GM11168 (cell line): Measurements from ENCODE around the gene TSGA10.

ENCODE experiments used
- in situ Hi-C: fragments of 300-500 bp; cut with MboI; formaldehyde crosslinking; loops from one replicate; pipeline ENCODE4 v1.12.0; 2022; ENCODE audit warnings: low sequenced_read_pairs; ENCODE audit not compliant: unreplicated experiment

The TSGA10 gene, protein sequence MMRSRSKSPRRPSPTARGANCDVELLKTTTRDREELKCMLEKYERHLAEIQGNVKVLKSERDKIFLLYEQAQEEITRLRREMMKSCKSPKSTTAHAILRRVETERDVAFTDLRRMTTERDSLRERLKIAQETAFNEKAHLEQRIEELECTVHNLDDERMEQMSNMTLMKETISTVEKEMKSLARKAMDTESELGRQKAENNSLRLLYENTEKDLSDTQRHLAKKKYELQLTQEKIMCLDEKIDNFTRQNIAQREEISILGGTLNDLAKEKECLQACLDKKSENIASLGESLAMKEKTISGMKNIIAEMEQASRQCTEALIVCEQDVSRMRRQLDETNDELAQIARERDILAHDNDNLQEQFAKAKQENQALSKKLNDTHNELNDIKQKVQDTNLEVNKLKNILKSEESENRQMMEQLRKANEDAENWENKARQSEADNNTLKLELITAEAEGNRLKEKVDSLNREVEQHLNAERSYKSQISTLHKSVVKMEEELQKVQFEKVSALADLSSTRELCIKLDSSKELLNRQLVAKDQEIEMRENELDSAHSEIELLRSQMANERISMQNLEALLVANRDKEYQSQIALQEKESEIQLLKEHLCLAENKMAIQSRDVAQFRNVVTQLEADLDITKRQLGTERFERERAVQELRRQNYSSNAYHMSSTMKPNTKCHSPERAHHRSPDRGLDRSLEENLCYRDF

DNA sequence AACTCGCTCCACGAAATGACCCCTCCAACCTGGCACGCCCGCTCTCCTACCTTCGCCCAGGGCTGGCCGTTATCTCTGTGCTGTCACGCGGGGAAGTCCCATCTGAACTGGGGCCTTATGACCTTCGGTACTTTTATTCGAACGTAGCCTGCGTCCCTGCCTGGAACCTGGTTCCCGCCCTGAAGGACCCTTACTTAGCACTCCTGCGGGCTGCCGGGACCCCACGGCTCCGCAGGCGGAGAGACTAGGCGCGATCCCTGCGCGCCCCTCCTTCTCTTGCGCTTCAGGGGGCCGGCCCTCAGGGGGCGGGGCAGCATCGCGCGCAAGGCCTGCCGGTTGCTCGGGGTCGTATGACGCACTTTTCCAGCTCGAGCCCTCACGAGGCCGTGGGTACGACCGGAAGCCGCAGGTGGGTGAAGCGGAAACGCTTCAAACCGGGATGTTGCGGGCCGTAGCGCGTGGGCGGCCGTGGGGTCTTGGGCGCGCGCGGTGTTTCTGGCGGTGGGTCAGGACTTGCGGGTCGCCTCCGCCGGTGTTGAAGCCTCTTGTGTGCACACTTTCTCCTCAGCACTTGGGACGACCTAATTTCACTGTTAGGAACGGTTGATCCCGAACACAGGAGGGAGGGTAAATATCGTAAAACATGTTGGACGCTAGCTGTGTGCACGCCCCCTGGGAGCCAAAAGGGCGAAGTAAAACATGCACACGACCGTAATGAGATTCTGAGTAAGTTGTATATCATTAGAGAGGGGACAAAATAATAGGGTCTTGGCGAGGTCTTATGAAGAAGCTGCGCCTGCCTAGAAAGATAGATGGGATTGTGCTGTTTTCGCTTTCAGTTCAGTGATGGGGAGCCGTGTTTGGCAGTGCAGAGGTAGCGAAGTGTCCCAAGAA is at the start of gene TSGA10, which contains the start of gene LIPT1:
Gene TSGA10 (minus strand): TSS at position 300 of the 894 bp plus-strand sequence. CDS start 45,503 bp downstream, outside the sequence.
Gene LIPT1 (plus strand): TSS at position 325 of the 894 bp plus-strand sequence. CDS start 6,991 bp downstream, outside the sequence.
- in situ Hi-C loops, result no loop called here

DNA sequence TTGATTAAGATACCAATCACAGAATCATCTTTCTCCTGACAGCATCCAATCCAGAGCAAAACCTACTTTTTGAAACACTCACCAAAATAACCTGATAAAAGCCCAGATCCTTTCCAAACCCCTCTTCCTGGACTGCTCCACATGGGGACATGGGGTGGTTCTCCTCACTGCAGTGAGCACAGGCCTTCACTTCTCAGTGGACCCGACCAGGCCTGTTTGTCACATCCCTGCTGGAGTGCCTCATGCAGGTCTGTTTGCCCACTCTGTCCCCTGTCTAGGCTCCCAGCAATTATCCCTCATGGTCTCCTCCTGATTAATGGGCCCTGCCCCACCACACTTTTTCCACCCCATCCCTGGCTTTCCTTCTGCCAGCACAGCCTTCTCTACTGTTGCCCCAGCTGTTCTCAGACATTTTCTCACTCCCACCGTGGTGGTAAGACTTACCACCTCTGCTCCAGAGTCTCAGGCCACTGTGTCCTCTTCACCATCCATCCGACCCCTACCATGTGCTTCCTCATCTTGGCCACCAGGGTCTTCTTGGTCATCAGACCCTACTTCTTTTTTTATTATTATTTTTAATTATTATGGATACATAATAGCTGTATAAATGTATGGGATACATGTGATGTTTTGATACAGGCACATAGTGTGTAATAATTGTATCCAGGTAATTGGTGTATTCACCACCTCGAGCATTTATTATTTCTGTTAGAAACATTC is 47.4 kb upstream of the TSGA10 start:
- in situ Hi-C loops, result no loop called here

DNA sequence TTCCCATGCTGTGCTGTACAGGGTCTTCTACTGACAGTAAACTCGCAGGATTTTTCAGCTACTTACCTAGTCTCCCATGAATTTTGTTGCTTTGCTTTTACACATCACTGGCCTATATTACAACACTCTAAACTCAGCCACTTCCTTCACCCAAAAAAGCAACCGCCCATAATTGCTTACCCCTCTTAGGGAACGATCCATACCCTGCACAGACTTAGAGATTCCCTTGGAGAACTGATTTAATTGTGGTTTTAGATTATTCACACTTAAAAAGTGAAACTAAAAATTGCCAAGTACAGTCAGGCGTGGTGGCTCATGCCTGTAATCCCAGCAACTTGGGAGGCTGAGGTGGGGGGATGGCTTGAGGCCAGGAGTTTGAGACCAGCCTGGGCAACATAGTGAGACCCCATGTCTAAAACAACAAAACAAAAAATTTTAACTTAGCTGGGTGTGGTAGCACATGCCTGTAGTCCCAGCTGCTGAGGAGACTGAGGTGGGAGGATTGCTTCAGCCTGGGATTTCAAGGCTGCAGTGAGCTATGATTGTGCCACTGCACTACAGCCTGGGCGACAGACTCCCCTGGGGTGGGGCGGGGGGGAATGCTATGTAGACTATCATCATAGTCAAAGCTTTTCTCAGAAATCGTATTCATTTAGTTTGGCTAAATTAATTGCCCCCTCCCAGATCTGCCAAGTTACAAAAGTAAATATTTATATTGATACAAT is 45.5 kb upstream of the TSGA10 start:
- in situ Hi-C loops, result no loop called here

DNA sequence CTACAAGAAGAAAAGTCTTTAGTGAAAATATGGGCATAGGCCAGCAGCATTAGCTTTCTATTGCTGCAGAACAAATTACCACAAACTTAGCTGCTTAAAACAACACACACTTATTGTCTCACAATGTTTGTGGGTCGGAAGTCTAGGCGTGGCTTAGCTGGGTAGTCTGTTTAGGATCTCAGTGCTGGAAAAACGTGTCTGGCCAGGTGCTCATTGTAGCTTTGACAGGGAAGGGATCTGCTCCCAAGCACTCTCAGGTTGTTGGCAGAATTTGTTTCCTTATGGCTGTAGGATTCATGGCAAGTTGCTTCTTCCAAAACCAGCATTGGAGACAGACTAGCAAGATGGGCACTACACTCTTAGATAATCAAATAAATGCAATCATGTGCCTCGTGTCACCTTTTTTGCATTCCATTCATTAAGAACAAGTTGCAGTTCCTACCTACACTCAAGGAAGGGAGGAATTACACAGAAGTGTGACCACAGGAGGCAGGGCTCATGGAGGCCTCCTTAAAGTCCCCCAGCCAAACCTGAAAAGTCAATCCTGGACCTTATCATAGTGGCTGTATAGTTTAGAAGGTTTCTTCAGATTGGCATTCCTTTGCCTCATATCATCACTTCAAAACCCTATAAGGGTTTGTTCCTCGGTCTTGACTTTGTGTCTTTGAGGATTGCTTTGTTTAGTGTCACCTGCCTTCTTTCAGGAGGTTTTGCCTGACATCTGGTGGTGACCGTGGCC is 43.5 kb upstream of the TSGA10 start:
- in situ Hi-C loops, result loop anchor here (25.0 kb wide), 1 partner anchor 289 kb away; the partner anchor contains the start of gene REV1

DNA sequence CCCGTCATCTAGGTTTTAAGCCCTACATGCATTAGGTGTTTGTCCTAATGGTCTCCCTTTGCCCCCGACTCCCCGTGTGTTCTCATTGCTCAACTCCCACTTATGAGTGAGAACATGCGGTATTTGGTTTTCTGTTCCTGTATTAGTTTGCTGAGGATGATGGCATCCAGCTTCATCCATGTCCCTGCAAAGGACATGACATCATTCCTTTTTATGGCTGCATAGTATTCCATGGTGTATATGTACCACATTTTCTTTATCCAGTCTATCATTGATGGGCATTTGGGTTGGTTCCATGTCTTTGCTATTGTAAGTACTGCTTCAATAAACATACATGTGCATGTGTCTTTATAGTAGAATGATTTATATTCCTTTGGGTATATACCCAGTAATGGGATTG is 37.6 kb upstream of the TSGA10 start:
- in situ Hi-C loops, result loop anchor here (25.0 kb wide), 1 partner anchor 295 kb away; the partner anchor contains the start of gene REV1

DNA sequence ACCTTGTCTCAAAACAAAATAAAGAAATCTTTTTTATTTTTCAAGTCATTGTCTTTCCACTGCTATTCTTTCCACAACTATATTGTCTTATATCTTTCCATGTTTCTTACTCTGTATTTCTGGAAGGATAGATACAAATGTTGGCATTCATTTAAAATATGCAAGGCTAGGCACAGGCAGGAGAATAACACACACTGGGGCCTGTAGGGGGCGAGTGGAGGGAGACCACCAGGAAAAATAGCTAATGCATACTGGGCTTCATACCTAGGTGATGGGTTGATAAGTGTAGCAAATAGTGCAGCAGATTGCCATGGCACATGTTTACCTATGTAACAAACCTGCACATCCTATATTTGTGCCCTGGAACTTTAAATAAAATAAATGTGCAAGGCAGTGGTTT is 35.8 kb upstream of the TSGA10 start:
- in situ Hi-C loops, result loop anchor here (25.0 kb wide), 1 partner anchor 297 kb away; the partner anchor contains the start of gene REV1

DNA sequence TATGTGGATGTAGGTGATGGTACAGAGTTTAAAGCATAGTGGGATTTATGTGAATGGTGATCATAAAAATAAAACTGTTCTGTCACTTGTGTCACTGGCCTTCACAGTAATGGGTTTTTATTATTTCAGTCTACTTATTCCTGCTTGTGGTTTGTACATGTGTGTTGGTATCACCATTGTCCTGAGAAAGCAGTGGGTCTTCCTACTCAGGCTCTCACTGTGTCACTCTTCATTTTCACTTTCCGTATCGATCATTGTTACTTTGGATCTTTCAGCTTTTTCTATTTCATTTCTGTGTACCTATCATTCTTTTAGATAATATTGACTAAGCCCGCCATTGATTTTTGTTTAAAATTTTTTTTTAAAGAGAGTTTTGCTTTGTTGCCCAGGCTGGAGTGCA is 33.6 kb upstream of the TSGA10 start:
- in situ Hi-C loops, result loop anchor here (25.0 kb wide), 1 partner anchor 299 kb away; the partner anchor contains the start of gene REV1

DNA sequence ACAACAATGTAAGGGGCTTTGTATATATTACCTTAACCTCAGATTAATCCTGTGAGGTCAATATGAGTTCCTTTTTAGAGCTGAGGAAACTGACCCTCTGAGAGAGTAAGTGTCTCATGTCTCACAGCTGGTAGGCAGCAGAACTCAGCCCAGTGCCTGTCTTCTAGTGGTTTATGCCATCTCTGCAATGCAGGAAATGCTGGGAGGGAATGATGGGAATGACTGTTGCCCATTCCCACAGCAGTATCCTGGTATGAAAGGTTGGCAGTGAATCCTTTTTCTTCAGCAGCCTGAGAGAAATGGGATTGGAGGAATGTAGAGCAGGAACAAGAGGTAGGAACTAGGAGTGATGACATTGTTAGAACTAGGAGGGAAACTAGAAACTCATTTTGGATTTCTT is 32.3 kb upstream of the TSGA10 start:
- in situ Hi-C loops, result loop anchor here (25.0 kb wide), 1 partner anchor 300 kb away; the partner anchor contains the start of gene REV1

DNA sequence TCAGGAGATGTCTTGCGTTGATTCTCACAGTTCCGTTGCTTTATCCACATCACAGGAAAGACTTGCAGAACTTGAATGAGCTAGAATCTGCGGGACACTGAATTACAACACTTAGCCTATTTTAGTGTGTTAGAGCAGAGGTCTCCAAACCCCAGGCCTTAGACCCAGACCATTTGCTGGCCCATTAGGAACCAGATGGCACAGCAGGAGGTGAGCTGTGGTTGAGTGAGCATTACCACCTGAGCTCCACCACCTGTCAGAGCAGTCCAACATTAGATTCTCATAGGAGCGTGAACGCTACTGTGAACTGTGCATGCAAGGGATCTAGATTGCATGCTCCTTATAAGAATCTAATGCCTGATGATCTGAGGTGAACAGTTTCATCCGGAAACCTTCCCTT is 30.1 kb upstream of the TSGA10 start:
- in situ Hi-C loops, result loop anchor here (25.0 kb wide), 1 partner anchor 302 kb away; the partner anchor contains the start of gene REV1

DNA sequence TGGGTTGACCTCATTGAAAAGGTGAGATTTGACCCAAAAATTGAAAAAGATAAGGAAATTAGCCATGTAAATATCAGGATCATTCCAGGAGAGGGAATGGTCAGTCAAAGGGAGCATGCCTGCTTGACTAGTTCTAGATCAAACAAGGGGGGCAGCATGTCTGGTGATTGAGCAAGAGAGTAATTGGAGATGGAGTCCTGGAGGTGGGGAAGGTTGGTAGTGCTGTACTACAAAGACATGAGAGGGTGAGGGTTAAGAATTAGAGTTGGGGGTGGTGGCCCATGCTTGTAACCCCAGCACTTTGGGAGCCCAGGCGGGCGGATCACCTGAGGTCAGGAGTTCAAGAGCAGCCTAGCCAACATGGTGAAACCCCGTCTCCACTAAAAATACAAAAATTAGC is 28.3 kb upstream of the TSGA10 start:
- in situ Hi-C loops, result loop anchor here (25.0 kb wide), 1 partner anchor 304 kb away; the partner anchor contains the start of gene REV1

DNA sequence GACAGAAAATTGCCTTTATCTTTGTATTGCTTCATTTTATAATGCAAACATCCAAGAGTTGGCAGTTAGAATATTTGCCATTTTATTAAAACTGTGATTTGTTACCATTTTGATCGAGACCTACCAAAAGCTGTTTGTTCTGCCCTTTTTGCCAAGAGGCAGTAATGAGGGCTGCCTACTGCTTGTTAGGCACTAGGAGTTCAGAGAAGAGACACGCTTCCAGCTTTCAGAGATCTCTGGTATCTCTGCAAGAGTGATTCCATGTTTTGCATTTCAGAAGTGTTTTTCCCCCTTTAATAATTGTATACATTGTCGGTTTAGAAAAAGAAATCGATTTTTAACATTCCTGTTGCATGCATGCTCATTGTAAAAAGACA is 26.9 kb upstream of the TSGA10 start:
- in situ Hi-C loops, result loop anchor here (25.0 kb wide), 1 partner anchor 306 kb away; the partner anchor contains the start of gene REV1

DNA sequence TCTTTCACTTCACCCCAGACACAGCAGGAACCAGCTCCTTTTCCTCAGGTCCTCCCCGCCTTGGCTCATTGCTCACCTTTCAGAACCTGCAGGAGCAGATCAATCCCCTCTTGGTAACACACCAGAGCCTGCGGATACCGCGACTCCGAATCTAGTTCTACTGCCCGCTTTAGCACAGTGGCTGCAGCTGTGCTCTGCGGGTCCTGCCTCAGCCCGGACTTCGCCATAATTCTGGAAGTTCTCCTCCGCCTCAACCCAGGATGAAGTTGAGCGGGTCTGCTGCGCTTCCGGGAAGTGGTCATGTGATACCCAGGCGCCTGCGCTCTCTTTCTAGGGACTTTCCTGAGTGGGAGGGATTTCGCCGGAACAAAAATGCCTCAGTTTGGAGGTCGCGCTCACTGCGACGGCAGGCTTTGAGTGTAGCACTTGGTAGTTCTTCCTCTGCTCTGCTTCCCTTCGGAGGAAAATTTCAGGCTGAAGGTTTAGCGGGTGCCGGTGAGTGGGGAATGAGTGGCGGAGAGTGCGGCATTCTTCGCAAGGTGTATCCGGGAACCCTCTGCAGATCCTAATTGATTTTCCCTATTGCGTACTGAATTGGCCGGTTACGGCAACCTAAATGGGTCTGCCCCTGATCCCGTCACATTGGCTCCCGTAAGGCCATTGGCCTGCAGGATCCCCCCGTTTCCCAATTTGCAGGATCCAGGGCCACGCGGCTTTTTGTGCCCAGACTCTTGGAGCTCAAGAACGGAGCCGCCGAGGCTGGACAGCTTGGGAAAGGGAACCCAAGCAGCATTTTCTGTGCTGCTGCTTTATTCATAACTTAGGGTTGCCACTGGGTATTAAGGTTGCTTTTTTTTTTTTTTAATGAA is 26.2 kb upstream of the TSGA10 start, which contains the start of the genes MITD1 and MRPL30:
Gene MITD1 (minus strand): TSS at position 304 of the 869 bp plus-strand sequence. CDS start 77 bp downstream, at position 227.
Gene MRPL30 (plus strand): TSS at position 430 of the 869 bp plus-strand sequence. CDS start 5,020 bp downstream, outside the sequence.
- in situ Hi-C loops, result loop anchor here (25.0 kb wide), 1 partner anchor 306 kb away; the partner anchor contains the start of gene REV1

DNA sequence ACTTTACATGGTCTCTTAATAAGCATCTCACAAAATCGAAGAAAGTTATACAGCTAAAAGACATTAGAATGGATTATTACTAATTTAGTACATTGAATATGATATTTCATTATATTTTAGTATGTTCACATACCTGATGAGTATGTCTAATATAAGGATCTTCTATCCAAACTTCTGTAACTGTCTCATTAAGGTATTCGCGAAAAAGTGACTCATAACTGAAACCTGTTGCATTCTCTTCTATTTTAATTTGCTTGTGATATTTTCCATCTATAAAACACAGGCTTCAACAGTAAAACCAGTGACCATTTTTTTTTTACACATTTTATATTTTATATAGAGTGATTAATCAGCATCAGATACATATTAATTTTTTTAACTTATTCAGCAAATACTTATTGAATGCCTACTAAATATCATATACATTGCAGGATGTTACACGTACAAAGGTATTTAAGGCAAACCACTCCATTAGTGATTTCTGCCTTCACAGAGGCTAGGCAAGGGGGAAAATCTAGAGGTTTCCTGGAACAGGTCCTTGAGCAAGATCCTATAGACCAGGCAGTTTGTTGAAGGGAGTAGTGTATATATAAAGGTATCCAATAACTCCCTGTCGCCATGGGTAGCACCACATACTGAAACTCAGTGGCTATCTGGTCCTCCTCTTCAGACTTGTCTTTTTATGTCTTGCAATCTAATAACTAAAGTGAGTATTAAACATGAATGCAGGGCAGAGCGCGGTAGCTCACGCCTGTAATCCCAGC is 16.8 kb upstream of the TSGA10 start:
- in situ Hi-C loops, result no loop called here

DNA sequence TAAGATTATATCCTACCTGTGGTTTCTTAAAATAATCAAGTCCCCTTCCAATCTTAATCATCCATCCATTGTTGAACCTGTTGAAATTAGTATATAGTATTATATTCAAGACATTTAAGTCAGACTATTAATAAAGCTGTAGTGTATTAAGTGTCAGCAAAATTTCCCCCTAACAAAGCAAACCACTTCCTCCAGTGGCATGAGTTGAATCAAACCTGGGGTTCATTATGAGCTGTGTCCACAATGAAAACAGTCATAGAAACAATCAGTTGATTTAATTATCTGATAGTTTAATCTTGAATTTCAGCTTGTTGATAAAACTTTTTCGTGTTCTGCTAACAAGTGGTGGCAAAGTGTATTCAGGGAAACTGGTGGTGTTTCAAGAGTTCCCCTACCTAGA is 14.8 kb upstream of the TSGA10 start:
- in situ Hi-C loops, result no loop called here

DNA sequence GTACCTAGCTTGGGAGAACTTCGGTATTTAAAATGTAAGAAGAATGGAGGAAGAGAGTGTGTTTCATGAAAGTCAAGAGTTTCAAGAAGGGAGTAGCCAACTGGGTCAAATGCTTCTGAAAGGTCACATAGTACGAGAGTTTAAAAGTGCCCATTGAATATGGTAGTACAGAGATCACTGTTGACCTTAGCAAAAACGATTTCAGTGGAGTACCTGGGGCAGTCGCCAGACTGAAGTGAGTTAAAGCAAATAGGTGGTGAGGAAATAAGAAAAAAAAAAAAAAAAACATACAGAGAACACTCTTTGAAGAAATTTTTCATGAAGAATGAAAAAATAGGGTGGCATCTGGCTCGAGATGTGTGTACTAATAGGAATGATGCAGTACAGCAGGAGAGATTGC is 11.5 kb upstream of the TSGA10 start:
- in situ Hi-C loops, result no loop called here

DNA sequence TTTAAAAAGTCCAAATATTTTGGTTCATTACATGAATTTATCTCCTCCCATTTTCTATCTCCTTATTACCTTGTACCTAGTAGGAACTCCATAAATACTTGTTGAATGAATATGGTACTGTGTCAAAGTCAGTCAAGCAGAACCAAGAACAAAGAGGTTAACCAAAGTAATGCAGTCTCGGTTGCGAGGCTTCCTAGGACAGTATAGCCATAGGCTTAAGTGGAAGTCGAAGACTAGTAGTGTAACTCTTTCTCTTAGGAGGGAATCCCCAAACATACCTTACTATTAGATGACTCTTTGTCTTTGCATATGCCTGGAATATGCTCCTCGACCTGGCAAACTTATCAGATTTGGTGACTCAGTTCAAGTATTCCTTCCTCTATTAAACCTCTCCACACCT is 4.9 kb upstream of the TSGA10 start:
- in situ Hi-C loops, result no loop called here
